SW480 (cell line): ENCODE data around the gene NTPCR.
"Not testable (repeated sequence)": the region's sequence is repeated elsewhere in the genome, so short reads cannot be mapped to it uniquely, and the experiment has no call there.

Source experiments
- DNase-seq: peaks from one replicate; pipeline ENCODE4 v3.0.0-alpha.2; 2016; ENCODE audit warnings: low spot score

The NTPCR gene

GRCh38 chr1:232950197-232951176 is at the start of gene NTPCR:
Gene NTPCR (plus strand): TSS chr1:232950611. CDS start chr1:232950711, 100 bp downstream.
- DNase-seq, result peak; percentile 85

- DNase-seq, result no peak
Observed at GRCh38 chr1:232900818-232901217, 49.6 kb upstream of the NTPCR start.

DNA sequence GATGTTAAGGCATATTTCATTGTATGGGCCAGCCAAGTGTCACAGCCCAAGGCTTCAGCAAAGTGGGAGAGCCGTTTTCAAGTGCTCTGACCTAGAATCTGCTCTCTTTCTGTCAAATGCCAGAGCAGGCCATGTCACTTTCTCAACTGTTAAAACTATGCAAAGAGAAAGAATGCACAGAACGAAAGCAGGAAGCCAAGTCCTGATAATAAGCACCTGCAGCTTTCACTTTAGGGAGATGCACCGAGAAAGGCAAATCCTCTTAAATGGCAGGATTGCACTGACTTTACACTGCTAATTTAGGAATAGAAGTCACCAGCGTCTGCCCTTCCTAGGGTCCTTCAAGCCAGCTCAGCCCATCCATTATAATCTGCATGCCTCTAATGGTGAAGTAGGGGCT is 49.2 kb upstream of the NTPCR start:
- DNase-seq, result no peak

DNA sequence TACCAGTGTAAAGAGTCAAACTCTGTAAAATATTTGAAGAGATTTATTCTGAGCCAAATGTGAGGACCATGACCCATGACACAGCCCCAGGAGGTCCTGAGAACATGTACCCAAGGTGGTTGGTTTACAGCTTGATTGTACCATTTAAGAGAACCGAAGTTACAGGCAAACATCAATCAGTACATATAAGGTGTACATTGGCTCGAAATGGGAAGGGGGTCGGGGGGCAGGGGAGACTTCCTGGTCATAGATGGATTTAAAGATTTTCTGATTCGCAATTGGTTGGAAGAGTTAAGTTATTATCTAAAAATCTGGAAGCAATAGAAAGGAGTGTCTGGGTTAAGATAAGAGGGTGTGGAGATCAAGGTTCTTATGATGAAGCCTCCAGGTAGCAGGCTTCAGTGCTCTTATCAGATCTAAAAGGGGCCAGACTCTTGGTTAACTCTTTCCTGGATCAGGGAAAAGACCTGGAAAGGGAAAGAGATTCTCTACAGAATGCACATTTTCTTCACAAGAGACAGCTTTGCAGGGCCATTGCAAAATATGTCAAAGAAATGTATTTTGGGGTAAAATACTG is 47.5 kb upstream of the NTPCR start:
- no peak for DNase-seq

DNA sequence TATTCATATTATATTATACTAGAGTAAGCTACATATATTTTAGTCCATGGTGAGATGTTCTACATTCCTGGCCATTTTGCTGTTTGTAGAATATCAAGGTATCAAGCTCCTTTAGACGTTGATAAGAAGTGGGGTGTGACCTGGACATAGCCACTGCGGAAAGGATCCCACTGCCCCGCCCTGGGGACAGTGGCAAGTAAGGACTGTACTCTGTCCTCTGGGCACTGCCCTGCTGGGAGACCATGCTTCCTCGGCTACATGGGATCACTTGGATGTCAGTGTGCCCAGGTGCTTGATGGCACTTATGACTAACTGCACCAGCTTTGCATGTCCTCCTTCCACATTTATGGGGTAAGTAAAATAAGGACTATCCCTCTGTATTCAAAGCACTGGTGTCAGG is 46.3 kb upstream of the NTPCR start:
- no peak for DNase-seq

DNA sequence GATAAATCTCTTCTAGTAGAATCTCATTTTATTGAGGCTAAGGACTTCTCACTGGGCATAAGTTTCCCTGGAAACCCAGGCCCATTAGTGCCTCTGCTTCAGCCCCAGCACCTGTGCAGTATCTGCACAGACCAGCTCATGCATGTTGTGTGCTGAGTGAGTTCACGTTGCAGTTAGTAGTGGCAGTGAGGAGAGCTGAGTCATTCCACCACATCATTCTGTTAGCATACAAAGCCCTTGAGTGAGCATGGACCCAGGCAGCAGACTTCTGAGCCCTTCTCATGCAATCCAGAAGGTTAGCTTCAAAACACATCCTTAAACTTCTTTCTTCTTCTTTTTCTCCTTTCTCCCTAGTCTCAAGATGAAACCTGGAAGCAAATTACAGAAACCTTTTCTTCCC is 45.8 kb upstream of the NTPCR start:
- no peak for DNase-seq

DNA sequence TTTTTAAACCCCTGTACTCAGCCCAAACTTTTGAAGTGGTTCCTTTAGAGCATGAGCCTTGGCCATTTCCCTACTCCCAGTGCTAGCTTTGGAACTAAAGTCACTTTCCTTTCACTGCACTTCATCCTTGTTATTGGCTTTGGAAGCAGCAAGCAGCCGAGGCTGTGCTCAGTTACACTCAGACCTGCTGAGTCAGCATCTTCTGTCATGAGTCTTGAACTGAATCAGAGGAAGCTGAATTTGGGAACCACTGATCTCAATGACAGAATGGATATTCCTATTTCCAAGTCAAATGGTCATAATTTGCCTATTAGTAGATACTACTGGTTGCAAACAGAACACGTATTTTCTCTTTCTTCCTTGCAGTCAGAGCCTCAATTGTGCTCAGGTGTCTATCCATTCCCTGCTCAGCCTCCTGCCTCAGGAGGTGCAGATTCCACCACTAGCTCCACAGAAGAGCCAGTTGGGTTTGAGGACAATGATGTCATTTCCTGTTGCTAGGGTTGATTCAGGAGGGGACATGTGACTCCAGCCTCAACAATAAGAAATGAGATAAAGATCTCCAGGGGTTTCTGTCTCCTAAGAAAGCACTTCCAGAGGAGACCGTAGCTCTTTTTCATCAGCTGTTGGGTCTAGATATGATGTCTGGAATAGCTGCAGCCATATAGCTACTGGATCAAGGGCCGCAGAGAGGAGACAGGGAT is 44.9 kb upstream of the NTPCR start:
- no peak for DNase-seq

DNA sequence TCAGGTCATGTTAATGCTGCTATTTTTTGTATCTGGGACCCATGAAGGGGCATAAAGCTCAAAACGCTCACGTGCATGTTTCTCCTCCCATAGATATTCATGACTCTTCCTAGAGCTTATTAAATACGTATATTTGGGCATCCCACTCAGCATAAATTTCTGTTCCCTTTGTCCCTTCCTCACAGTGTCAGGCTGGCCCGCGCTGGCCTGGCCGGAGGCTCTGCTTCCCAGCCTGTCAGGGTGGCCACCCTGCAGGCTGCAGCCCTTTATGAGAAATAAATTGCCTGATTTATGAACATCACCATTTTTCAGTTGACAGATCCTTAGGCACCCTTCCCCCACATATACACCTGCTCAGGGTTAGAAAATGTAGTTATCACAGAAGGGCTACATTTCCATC is 44.0 kb upstream of the NTPCR start:
- DNase-seq, result no peak

DNA sequence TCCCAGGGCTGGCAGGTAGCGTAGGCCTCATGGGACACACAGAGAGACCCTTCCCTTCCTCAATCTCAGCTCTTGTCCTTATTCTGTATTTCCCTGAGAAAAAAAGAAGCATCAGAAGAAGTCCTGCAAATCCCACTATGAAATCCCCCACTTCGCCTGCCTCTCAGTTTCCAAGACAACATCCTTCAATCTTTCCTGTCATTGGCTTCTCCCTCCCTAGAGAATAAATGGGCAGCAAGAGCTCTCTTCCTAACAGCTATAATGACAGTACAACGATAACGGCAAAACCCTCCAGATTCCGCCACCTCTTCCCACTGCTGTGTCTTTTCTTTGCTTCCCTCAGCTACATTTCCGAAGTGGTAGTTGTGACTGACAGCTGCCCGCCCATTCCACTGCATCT is 41.6 kb upstream of the NTPCR start:
- DNase-seq, result no peak

- DNase-seq, result no peak
Observed at GRCh38 chr1:232909752-232910151, 40.7 kb upstream of the NTPCR start.

- DNase-seq, result no peak
Observed at GRCh38 chr1:232911027-232911599, 39.3 kb upstream of the NTPCR start.

- DNase-seq, result no peak
Observed at GRCh38 chr1:232912845-232913580, 37.4 kb upstream of the NTPCR start.

GRCh38 chr1:232914271-232914670 is 36.1 kb upstream of the NTPCR start:
- DNase-seq, result not testable (repeated sequence)

- DNase-seq, result no peak
Observed at GRCh38 chr1:232915212-232915611, 35.2 kb upstream of the NTPCR start.

GRCh38 chr1:232917053-232917452 is 33.4 kb upstream of the NTPCR start:
- no peak for DNase-seq

DNA sequence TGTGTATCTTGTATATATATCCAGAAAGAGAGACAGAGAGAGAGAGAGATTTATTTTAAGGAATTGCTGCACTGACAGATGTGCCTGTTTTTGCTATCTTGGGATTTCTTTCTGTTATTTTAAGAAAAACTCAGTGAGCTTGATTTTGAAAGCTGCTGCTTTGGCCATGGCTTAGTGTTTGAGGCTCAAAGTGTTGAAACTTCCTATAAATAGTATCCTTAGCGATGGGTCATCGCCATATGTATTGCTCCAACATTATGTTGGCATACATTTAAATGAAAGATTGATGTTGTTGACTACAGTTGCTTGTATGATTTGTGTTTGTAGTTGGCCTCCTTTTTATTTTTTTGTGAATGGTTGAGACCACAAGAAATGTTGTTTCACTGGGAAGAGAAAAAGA is 29.0 kb upstream of the NTPCR start:
- no peak for DNase-seq

DNA sequence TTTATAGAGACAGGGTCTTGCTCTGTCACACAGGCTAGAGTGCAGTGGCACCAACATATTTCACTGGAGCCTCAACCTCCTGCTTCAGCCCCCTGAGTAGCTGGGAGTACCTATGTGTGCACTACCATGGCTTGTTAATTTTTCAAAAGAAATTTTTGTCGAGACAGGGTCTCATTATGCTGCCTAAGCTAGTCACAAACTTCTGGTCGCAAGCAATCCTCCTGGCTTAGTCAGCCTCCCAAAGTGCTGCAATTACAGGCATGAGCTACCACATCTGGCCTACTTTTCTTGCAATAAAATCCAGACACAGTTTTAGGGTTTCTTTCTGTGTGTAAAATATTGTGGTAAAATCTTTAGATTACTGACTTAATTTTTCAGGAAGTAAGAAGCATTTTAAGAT is 27.9 kb upstream of the NTPCR start:
- DNase-seq, result no peak

GRCh38 chr1:232923739-232924386 is 26.5 kb upstream of the NTPCR start:
- DNase-seq, result peak; percentile 5

DNA sequence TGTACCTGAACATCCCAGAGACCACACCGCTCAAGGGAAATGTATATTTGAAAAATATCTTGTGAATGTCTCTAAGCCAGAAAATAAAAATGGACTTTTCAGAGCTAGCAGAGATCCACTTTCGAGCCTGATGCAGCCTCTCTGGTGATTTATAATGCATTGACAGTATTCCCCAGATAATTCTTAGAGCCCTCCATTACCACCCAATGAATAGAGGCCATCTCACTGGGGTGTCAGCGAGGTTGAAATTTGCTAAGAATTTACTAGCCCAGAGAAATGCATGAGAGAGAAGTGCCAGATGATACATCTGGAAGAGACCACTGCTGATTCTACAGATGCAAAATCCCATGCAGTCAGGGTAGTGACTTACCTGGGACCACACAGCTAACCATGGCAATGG is 25.5 kb upstream of the NTPCR start:
- no peak for DNase-seq

- no peak for DNase-seq
Observed at GRCh38 chr1:232925421-232926220, 24.8 kb upstream of the NTPCR start.
